Lower leg skin (tissue), 3 donors: ENCODE data around the gene TMEM121B.

Experiments used
- POLR2A ChIP-seq, 2 donors: fragments of 450-650 bp; IDR thresholded peaks; one replicate each; pipeline ENCODE4 v1.6.1; 2016 to 2017; ENCODE audit warnings: antibody characterized with exemption in 2 of 2, mild to moderate bottlenecking in 1 of 2, moderate library complexity in 1 of 2
- TF ChIP-seq, protein P1 (sequence below), 3 donors: fragments of 450-650 bp; IDR thresholded peaks; one replicate each; pipeline ENCODE4 v1.5.1; 2016; ENCODE audit warnings: antibody characterized with exemption in 3 of 3, mild to moderate bottlenecking in 3 of 3, moderate library complexity in 2 of 3

DNA sequence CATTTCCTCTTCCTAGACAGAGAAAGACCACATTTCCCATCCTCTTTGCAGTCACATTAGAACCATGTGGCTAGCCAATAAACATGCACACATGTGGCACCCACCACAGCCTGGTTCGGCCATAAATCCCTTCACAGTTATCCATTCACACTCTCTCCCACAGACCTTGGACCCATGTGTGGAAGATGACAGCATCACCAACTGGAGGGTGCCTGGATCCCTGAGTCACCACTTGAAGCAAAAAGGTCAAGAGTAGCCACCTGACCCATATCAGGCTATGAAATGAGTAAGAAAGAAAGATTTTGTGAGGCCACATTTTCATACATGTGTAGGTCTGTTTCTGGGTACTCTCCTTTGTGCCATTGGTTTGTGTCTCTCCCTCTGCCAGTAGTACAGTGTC lies 9.0 kb upstream of the TMEM121B start:
- TF ChIP-seq, protein P1, sequence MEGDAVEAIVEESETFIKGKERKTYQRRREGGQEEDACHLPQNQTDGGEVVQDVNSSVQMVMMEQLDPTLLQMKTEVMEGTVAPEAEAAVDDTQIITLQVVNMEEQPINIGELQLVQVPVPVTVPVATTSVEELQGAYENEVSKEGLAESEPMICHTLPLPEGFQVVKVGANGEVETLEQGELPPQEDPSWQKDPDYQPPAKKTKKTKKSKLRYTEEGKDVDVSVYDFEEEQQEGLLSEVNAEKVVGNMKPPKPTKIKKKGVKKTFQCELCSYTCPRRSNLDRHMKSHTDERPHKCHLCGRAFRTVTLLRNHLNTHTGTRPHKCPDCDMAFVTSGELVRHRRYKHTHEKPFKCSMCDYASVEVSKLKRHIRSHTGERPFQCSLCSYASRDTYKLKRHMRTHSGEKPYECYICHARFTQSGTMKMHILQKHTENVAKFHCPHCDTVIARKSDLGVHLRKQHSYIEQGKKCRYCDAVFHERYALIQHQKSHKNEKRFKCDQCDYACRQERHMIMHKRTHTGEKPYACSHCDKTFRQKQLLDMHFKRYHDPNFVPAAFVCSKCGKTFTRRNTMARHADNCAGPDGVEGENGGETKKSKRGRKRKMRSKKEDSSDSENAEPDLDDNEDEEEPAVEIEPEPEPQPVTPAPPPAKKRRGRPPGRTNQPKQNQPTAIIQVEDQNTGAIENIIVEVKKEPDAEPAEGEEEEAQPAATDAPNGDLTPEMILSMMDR (IDR thresholded peaks at IDR 0.05): no peak
- no peak for TF ChIP-seq POLR2A (IDR thresholded peaks at IDR 0.05)
